Stimulated activated CD4-positive, alpha-beta T cell treated with anti-CD3 and anti-CD28 coated beads, Interleukin-4, amount 100 ng/mL, for 24 hours (primary cell): ENCODE results near the gene FOXF1.

ENCODE experiments used
- DNase-seq: peaks from one replicate; pipeline ENCODE4 v3.0.0-alpha.2; 2020

Gene FOXF1

GRCh38 chr16:86510465-86511261 is at the start of gene FOXF1:
FOXF1 (plus strand) TSS chr16:86510527; CDS start chr16:86510570, 43 bp downstream.
- no peak for DNase-seq

- no peak for DNase-seq
Measured at GRCh38 chr16:86461037-86461436, 49.3 kb upstream of the FOXF1 start.

- no peak for DNase-seq
Measured at GRCh38 chr16:86462334-86463084, 47.8 kb upstream of the FOXF1 start.

- DNase-seq, result no peak
Measured at GRCh38 chr16:86464044-86464443, 46.3 kb upstream of the FOXF1 start.

GRCh38 chr16:86465434-86465833 is 44.9 kb upstream of the FOXF1 start:
- DNase-seq, result no peak

GRCh38 chr16:86466696-86467406 is 43.5 kb upstream of the FOXF1 start:
- no peak for DNase-seq

- no peak for DNase-seq
Measured at GRCh38 chr16:86467490-86467889, 42.8 kb upstream of the FOXF1 start.

GRCh38 chr16:86470964-86471363 is 39.4 kb upstream of the FOXF1 start:
- no peak for DNase-seq

GRCh38 chr16:86471896-86472295 is 38.4 kb upstream of the FOXF1 start:
- DNase-seq, result no peak

- no peak for DNase-seq
Measured at GRCh38 chr16:86472366-86472765, 38.0 kb upstream of the FOXF1 start.

GRCh38 chr16:86476956-86477534 is 33.3 kb upstream of the FOXF1 start:
- DNase-seq, result no peak

- DNase-seq, result no peak
Measured at GRCh38 chr16:86477642-86478041, 32.7 kb upstream of the FOXF1 start.

GRCh38 chr16:86478779-86479178 is 31.5 kb upstream of the FOXF1 start:
- no peak for DNase-seq

- DNase-seq, result no peak
Measured at GRCh38 chr16:86479419-86479818, 30.9 kb upstream of the FOXF1 start.

GRCh38 chr16:86480444-86480843 is 29.9 kb upstream of the FOXF1 start:
- DNase-seq, result no peak

- no peak for DNase-seq
Measured at GRCh38 chr16:86481607-86482006, 28.7 kb upstream of the FOXF1 start.

GRCh38 chr16:86484240-86484639 is 26.1 kb upstream of the FOXF1 start:
- no peak for DNase-seq

- no peak for DNase-seq
Measured at GRCh38 chr16:86485746-86486145, 24.6 kb upstream of the FOXF1 start.

GRCh38 chr16:86490859-86491639 is 19.3 kb upstream of the FOXF1 start:
- no peak for DNase-seq

- DNase-seq, result no peak
Measured at GRCh38 chr16:86491640-86492023, 18.7 kb upstream of the FOXF1 start.

GRCh38 chr16:86492267-86492960 is 17.9 kb upstream of the FOXF1 start:
- DNase-seq, result no peak
